ENCODE results near the gene PPFIBP1.
"Not testable (repeated sequence)": the region's sequence is repeated elsewhere in the genome, so short reads cannot be mapped to it uniquely, and the experiment has no call there.

DNA sequence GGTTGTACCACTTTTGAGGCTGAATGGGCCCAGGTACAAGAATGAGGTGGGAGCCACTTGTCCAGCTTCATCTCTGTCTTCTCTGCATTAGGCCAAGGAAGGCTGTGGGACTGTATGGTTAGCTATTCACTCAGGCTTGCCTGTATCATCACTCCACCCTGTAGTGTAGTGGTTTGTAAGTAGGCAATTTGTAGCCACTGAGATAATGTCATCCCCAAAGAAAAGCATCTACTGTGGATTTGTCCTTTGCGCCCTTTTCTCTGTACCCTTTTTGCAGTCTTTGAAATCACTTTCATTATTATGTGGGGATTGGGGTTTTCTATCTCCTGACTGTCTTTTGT, 57.3 kb downstream of the PPFIBP1 start:
- TF ChIP-seq, protein P1, sequence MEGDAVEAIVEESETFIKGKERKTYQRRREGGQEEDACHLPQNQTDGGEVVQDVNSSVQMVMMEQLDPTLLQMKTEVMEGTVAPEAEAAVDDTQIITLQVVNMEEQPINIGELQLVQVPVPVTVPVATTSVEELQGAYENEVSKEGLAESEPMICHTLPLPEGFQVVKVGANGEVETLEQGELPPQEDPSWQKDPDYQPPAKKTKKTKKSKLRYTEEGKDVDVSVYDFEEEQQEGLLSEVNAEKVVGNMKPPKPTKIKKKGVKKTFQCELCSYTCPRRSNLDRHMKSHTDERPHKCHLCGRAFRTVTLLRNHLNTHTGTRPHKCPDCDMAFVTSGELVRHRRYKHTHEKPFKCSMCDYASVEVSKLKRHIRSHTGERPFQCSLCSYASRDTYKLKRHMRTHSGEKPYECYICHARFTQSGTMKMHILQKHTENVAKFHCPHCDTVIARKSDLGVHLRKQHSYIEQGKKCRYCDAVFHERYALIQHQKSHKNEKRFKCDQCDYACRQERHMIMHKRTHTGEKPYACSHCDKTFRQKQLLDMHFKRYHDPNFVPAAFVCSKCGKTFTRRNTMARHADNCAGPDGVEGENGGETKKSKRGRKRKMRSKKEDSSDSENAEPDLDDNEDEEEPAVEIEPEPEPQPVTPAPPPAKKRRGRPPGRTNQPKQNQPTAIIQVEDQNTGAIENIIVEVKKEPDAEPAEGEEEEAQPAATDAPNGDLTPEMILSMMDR (IDR thresholded peaks at IDR 0.05), result not testable (repeated sequence)
- not testable (repeated sequence) for TF ChIP-seq POLR2A, POLR2AphosphoS5 (IDR thresholded peaks at IDR 0.05)

Measured in upper lobe of left lung (tissue), 4 donors.